Breast epithelium (tissue), 3 donors: ENCODE data around the gene BNIP3.

Experiments used
- CTCF ChIP-seq, 3 donors: fragments of 450-650 bp; IDR thresholded peaks; one replicate each; pipeline ENCODE4 v1.5.1; 2016 to 2017; ENCODE audit warnings: antibody characterized with exemption in 3 of 3, mild to moderate bottlenecking in 3 of 3, moderate library complexity in 3 of 3
- POLR2A ChIP-seq: fragments of 450-650 bp; IDR thresholded peaks from one replicate; pipeline ENCODE4 v1.6.1; 2016; ENCODE audit warnings: antibody characterized with exemption, mild to moderate bottlenecking, moderate library complexity

GRCh38 chr10:131961047-131961776 lies 20.5 kb downstream of the BNIP3 start:
- TF ChIP-seq CTCF (IDR thresholded peaks at IDR 0.05): no peak
- TF ChIP-seq POLR2A: no peak
